Coronary artery (tissue), 2 donors: ENCODE data around the gene HYCC2.
"Not testable (repeated sequence)": the region's sequence is repeated elsewhere in the genome, so short reads cannot be mapped to it uniquely, and the experiment has no call there.

Source experiments
- DNase-seq: peaks from one replicate; pipeline ENCODE4 v3.0.0-alpha.2; 2017; ENCODE audit warnings: low spot score
- H3K27ac ChIP-seq, 2 donors: fragments of 200-600 bp; sonication (generic); one replicate each; pipeline ENCODE4 v1.5.1; 2016 to 2019
- H3K4me3 ChIP-seq: fragments of 200-600 bp; sonication (generic); 2 replicates; pipeline ENCODE4 v1.5.1; 2016; ENCODE audit warnings: mild to moderate bottlenecking, moderate library complexity
- TF ChIP-seq, protein P1 (sequence below): fragments of 200-600 bp; sonication (generic); IDR thresholded peaks from one replicate; pipeline ENCODE4 v1.5.1; 2019; ENCODE audit warnings: antibody characterized with exemption

Gene HYCC2

DNA sequence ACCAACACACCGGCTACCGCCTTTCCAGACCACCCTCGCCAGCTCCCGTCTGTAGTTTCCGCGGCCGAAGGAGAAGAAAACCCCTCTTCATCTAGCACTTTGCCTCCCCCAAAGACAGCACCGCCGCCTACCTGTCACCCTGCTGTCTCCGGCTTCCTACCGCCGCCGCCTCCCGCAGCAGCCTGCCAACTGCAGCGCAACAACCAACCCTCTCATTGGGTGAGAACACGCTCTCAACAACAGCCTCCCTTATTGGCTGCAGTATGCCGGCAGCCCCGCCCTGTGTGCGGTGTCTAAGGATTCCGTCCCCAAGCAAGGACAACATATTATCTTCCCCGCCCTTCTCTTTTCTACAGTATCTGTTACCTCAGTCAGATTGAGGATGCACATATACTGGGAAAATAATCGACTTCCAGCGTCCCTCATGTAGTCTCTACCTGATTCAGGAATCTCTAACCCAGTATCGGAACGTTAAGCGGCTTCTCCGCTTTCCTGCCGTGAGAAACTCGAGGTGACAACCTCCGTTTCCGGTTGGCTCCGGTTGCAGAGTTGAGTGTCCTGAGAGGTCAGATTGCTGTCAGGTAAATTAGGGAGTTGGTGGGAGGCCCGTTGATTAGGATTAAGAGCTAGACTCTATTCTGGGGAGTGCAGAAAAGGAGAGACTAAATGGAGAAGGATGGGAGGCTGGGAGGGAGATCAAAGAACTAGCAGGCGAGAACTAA, at the start of gene HYCC2, which contains the start of gene NDUFB3:
Gene HYCC2 (minus strand): TSS at position 193 of the 722 bp plus-strand sequence. CDS start 47,662 bp downstream, outside the sequence.
Gene NDUFB3 (plus strand): TSS at position 523 of the 722 bp plus-strand sequence. CDS start 6,882 bp downstream, outside the sequence.
- peak; percentile 92 for DNase-seq
- TF ChIP-seq, protein P1, sequence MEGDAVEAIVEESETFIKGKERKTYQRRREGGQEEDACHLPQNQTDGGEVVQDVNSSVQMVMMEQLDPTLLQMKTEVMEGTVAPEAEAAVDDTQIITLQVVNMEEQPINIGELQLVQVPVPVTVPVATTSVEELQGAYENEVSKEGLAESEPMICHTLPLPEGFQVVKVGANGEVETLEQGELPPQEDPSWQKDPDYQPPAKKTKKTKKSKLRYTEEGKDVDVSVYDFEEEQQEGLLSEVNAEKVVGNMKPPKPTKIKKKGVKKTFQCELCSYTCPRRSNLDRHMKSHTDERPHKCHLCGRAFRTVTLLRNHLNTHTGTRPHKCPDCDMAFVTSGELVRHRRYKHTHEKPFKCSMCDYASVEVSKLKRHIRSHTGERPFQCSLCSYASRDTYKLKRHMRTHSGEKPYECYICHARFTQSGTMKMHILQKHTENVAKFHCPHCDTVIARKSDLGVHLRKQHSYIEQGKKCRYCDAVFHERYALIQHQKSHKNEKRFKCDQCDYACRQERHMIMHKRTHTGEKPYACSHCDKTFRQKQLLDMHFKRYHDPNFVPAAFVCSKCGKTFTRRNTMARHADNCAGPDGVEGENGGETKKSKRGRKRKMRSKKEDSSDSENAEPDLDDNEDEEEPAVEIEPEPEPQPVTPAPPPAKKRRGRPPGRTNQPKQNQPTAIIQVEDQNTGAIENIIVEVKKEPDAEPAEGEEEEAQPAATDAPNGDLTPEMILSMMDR, result no peak
- Histone ChIP-seq H3K27ac (peak within 1 kb of the TSS; percentile 77 to 92), H3K4me3 (peak within 1 kb of the TSS; percentile 88)

DNA sequence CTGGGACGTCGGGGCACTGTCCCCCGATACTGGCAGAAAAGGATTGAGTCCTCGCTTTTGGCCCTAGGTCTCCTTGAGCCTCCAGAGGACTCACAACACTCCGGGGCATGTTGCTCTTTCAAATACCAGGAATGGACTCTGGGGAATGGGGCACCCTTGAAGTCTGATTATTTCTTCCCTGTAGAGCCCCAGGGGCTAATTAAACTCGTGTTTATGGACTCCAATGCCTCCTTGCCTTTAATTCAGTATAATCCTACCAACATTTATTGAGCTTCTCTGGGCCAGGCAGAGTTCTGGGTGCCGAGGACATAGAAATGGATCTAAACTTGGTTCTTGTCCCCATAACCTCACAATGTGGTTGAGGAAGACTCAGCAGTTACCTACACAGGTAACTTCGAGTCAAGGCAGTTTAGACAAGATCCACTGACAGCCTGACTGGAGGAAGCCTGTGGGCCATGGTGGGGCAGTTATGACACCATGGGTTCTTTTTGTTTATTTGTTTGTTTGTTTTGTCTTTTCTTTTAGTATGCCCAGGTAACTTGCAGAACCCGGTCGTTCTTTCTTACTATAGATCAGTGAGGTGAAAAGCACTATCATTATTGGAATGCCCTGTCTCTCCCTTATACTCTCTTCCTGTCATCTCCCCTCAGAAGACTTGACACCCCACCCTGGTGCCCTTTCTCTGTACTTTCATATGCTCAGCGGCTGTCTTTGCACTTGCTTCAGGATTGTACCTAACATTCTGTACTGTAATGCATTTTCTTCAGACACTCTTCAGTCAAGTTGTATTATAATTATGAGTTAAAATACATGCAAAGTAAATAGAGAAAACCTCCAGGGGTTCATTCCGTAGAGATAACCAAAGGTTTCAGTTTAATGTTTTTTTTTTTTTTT, 47.7 kb upstream of the HYCC2 start:
- TF ChIP-seq, protein P1, result no peak
- peak overlapping the region; percentile 93 to 98 for H3K27ac ChIP-seq
- H3K4me3 ChIP-seq, result peak overlapping the region; percentile 86
- DNase-seq, result no peak

DNA sequence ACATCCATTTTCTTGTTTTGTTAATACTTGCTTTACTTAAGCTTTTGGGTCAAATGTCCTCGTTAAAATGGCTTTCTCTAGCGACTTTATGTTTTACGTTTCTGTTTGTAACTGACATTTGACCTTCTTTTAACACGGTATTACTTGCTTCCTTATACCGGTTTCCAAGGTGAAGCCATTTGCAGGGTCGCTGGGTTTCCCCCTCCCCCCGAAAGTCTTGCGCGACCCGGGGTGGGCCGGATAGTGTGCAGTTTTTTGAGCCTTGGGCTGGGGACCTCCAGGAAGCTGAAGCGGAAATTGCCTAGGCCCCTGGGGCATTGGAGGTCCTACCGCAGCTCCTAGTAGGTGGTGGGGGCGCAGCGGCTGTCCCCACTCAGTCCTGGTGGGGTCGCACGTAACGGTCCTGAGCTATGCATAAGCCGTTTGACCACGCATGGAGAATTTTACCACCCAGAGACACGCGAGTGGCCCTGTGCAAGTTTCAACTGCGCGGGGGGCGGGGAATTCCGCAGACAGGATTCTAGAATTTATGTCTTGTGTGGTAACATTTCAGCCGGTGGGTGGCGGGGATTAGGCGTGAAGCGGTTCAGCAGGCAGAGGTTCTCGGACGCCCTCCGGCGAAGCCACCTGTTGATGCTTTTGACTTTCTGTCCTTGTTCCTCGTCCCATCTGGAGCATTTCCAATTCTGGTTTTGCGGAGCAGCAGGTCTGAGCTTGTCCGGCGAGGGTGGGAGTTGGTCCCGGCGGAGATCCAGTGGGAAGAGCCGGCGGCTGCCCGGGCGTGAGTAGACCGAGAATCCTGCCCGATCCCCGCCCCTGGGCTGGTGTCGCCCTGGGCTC, 46.9 kb upstream of the HYCC2 start:
- Histone ChIP-seq H3K27ac (peak overlapping the region; percentile 93 to 98), H3K4me3 (peak overlapping the region; percentile 86)
- TF ChIP-seq, protein P1, result peak; percentile 29
- peak; percentile 87 for DNase-seq

DNA sequence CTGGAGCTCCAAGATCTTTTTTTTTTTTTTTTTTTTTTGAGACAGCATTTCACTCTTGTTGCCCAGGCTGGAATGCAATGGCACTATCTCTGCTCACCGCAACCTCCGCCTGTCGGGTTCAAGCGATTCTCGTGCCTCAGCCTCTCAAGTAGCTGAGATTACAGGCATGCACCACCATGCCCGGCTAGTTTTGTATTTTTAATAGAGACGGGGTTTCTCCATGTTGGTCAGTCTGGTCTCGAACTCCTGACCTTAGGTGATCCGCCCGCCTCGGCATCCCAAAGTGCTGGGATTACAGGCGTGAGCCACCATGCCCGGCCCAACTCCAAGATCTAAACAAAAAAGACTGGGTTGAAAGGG, 46.2 kb upstream of the HYCC2 start:
- Histone ChIP-seq H3K4me3 (peak overlapping the region; percentile 86), H3K27ac (peak overlapping the region; percentile 93 to 98)
- not testable (repeated sequence) for DNase-seq

DNA sequence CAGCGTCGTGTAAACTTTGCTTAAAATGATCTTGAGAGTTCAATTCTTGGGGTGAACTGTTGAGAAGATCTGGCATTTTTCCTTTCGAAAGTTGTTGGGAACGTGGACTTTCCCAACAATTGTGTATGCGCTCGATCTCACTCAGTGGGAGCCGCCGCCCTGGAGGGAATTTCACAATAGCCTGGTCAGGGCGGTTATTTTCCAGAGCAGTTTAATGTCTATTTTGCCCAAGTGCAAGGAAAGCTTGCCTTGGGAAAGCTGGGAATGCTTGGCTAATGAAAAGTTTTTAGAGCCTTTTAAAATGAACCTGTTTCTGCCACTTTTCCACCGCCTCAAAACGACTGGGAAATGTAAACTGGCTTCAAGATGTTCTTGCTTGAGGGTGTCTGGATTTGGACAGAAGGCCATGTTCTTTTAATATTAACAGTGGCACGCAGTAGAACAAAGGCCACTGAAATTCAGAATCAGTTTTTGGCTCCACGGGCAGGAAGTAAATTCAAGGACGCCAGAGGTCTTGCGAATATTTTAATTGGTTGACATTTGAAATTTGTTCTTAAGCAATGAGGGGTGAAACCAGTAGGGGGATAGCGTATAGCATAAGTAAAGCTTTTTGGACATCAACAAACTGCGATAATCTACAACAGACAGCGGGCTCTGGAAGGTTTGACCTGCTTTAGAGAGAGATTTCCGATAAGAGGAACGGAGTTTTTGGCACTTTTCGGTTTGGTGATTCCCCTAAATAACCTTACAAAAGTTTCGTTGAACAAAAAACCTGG, 45.7 kb upstream of the HYCC2 start:
- H3K27ac ChIP-seq, result peak overlapping the region; percentile 93 to 98
- TF ChIP-seq, protein P1, result no peak
- H3K4me3 ChIP-seq, result peak overlapping the region; percentile 86
- peak; percentile 87 for DNase-seq

DNA sequence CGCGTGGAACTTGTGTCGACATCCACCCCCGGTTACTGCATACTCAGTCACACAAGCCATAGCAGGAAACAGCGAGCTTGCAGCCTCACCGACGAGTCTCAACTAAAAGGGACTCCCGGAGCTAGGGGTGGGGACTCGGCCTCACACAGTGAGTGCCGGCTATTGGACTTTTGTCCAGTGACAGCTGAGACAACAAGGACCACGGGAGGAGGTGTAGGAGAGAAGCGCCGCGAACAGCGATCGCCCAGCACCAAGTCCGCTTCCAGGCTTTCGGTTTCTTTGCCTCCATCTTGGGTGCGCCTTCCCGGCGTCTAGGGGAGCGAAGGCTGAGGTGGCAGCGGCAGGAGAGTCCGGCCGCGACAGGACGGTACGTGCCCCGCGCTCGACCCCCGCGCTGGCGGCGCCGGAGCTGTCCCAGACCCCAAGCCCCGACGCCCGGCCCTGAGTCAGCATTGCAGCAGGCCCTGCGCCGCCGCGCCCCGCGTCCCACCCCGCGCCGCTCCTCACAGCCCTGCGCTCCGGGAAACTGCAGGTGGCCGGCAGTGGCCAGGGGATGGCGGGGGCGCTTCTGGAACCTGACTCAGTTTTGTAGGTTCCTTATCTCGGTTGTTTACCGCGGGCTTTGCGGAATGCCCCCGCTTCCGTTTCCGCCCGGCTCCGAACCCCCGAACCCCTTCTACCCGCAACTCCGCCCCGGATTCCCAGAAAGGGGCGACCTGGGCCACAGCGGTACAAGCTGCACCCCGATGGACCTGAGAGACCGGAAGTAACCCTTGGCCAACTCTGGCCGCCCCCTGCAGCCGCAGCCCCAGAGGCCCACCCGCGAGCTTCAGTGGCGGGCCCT, 44.9 kb upstream of the HYCC2 start, which contains the start of gene CFLAR:
Gene CFLAR (plus strand): TSS at position 50 of the 844 bp plus-strand sequence. CDS start 13,702 bp downstream, outside the sequence.
- Histone ChIP-seq H3K4me3 (peak within 1 kb of the TSS; percentile 86), H3K27ac (peak within 1 kb of the TSS; percentile 93 to 98)
- DNase-seq, result peak; percentile 89
- TF ChIP-seq, protein P1, result no peak
